HFFc6 (cell line): ENCODE data around the gene MFAP3. TPM values are rescaled to one million over a fixed set of nuclear protein-coding genes. Genes with fewer than 3 reads are reported as not detected.
A peak's percentile ranks its signal among the peaks of the same experiment; 100 is the strongest.

ENCODE experiments used
- DNase-seq: peaks from one replicate; pipeline ENCODE4 v3.0.0-alpha.2; 2018
- H3K27ac Mint-ChIP-seq: 2 replicates; pipeline ENCODE4 v1.8.0; 2020; ENCODE audit warnings: mild to moderate bottlenecking, mixed read lengths
- H3K27me3 Mint-ChIP-seq: 2 replicates; pipeline ENCODE4 v1.8.0; 2021; ENCODE audit warnings: mild to moderate bottlenecking, moderate library complexity, mixed read lengths; ENCODE audit not compliant: insufficient read depth
- H3K36me3 Mint-ChIP-seq: 2 replicates; pipeline ENCODE4 v1.8.0; 2021; ENCODE audit warnings: low read depth, mixed read lengths
- H3K4me1 Mint-ChIP-seq: 2 replicates; pipeline ENCODE4 v1.8.0; 2020; ENCODE audit warnings: low read depth, mixed read lengths
- H3K4me3 Mint-ChIP-seq: 2 replicates; pipeline ENCODE4 v1.8.0; 2020; ENCODE audit warnings: mild to moderate bottlenecking, moderate library complexity, mixed read lengths
- H3K9me3 Mint-ChIP-seq: 2 replicates; pipeline ENCODE4 v1.8.0; 2020; ENCODE audit warnings: mild to moderate bottlenecking, mixed read lengths
- CTCF ChIP-seq: fragments of 200-600 bp; sonication (generic); IDR thresholded peaks from 2 replicates; pipeline ENCODE4 v1.5.0; 2021; ENCODE audit warnings: antibody characterized with exemption, mild to moderate bottlenecking
- total RNA-seq, 6 experiments: library from RNA; stranded (reverse); fragmentation: NEBNext Ultra II Directional; extraction: Animal tissue kit (Norgen Biotek cat#: 25700); gene quantifications; 2 replicates in 1 of 6; 3 replicates in 5 of 6; pipeline ENCODE4 v1.2.3, GENCODE V29; 2021

MFAP3 gene
- total RNA-seq, 6 experiments from 2014 or later, result 23.5 to 30.1 (median 27.3) TPM

- Mint-ChIP-seq H3K4me3 (no peak overlapping the region), H3K4me1 (peaks cover 12% of the 10 kb centered on the region), H3K9me3 (no peaks in the 10 kb centered on the region), H3K27me3 (peaks cover 23% of the 10 kb centered on the region), H3K27ac (no peak overlapping the region), H3K36me3 (no peaks in the 10 kb centered on the region)
- TF ChIP-seq CTCF, result no peak
- peak; percentile 45 for DNase-seq
These were observed 53.8 kb downstream of the MFAP3 start for GRCh38 chr5:154092356-154093141.

- peaks cover 12% of the 10 kb centered on the region for H3K4me1 Mint-ChIP-seq
- TF ChIP-seq CTCF, result no peak
- H3K27me3 Mint-ChIP-seq, result peaks cover 22% of the 10 kb centered on the region
- H3K27ac Mint-ChIP-seq, result no peak overlapping the region
- H3K4me3 Mint-ChIP-seq, result no peak overlapping the region
- no peak for DNase-seq
- no peaks in the 10 kb centered on the region for H3K9me3 Mint-ChIP-seq
- no peaks in the 10 kb centered on the region for H3K36me3 Mint-ChIP-seq
These were observed 54.4 kb downstream of the MFAP3 start for GRCh38 chr5:154093142-154093532.

DNA sequence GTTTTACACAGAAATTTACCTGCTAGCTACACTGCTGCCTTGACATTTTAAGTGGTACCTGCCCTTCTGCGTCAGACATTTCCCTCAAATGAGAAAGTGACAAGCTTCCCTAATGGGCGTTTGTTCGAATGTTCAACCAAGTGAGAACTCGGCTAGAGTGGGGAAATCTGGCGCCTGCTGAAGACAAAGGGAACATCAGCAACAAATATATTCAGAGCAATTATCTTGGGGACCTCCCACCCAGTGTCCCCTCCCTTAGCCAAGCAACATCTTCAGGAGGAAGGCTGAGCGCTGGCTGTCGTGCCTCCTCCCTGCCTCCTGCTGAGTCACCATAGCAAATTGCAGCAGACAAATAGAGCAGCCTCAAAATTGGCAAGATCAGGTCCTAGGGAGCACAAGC lies 57.1 kb downstream of the MFAP3 start:
- TF ChIP-seq CTCF, result no peak
- peaks cover 15% of the 10 kb centered on the region for H3K27me3 Mint-ChIP-seq
- no peaks in the 10 kb centered on the region for H3K36me3 Mint-ChIP-seq
- peaks cover 12% of the 10 kb centered on the region for H3K4me1 Mint-ChIP-seq
- no peak for DNase-seq
- H3K9me3 Mint-ChIP-seq, result no peaks in the 10 kb centered on the region
- no peak overlapping the region for H3K4me3 Mint-ChIP-seq
- H3K27ac Mint-ChIP-seq, result no peak overlapping the region

GRCh38 chr5:154097031-154097430 lies 58.3 kb downstream of the MFAP3 start:
- H3K27ac Mint-ChIP-seq, result no peak overlapping the region
- H3K36me3 Mint-ChIP-seq, result no peaks in the 10 kb centered on the region
- peaks cover 18% of the 10 kb centered on the region for H3K27me3 Mint-ChIP-seq
- no peak for DNase-seq
- peaks cover 8% of the 10 kb centered on the region for H3K4me1 Mint-ChIP-seq
- TF ChIP-seq CTCF, result no peak
- H3K4me3 Mint-ChIP-seq, result no peak overlapping the region
- no peaks in the 10 kb centered on the region for H3K9me3 Mint-ChIP-seq

DNA sequence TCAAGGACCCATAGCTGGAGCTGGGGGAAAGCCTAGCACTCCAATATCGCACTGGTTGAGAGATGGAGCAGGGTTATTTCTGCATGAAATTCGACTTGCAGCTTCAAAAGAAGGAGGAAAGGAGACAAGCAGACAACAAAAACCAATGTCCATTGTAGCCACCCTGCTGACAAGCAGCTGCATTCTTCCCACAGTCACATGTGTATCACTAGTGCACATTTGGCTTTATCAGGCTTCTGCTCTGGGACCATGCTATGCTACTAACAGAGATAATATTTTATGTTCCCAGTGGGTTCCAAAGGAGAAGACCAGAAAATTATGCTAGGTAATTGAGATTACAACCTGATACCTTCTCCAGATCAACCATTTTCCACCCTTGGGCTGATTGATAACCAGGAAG lies 59.7 kb downstream of the MFAP3 start:
- Mint-ChIP-seq H3K4me1 (no peaks in the 10 kb centered on the region), H3K4me3 (no peak overlapping the region), H3K36me3 (no peaks in the 10 kb centered on the region), H3K27ac (no peak overlapping the region), H3K9me3 (no peaks in the 10 kb centered on the region), H3K27me3 (peaks cover 19% of the 10 kb centered on the region)
- DNase-seq, result no peak
- no peak for TF ChIP-seq CTCF
